Keratinocyte (primary cell): Measurements from ENCODE around the gene RASAL2.

Experiments used
- CTCF ChIP-seq, 3 experiments: IDR thresholded peaks in 1 of 3; conservative IDR thresholded peaks in 1 of 3; optimal IDR thresholded peaks in 1 of 3; 2 replicates in 2 of 3; 3 replicates in 1 of 3; pipeline versions ENCODE3 to v1.5.1; 2011; ENCODE audit warnings: low read length in 3 of 3, mild to moderate bottlenecking in 3 of 3, moderate library complexity in 2 of 3, control low read depth in 1 of 3, inconsistent platforms in 1 of 3; ENCODE audit not compliant: insufficient read depth in 2 of 3; ENCODE audit errors: extremely low read depth in 1 of 3
- EZH2 ChIP-seq: IDR thresholded peaks from one replicate; pipeline ENCODE4 v1.6.1; 2012; ENCODE audit warnings: inconsistent platforms, mild to moderate bottlenecking, low read length, moderate library complexity

GRCh38 chr1:178064191-178064821 lies 29.6 kb upstream of the RASAL2 start:
- TF ChIP-seq CTCF (optimal IDR thresholded peaks at IDR 0.05 in 1 of 3, IDR thresholded peaks at IDR 0.05 in 1 of 3, conservative IDR thresholded peaks at IDR 0.05 in 1 of 3; ENCODE audit: extremely low read depth in 1 of 3, insufficient read depth in 2 of 3, low read length in 3 of 3) (no peak), EZH2 (no peak)
